Memory B cell (primary cell): ENCODE measurements around the gene HOXA3.

ENCODE experiments used
- ATAC-seq: fragments of 150-1000 bp; cut with Tn5 transposase; 2 replicates; pipeline ENCODE4 v1.10.0; 2021; ENCODE audit warnings: low read depth, mild to moderate bottlenecking, moderate library complexity
- DNase-seq, 2 donors: peaks; one replicate each; pipeline ENCODE4 v3.0.0; 2022; ENCODE audit warnings: low spot score in 2 of 2
- H3K27ac Mint-ChIP-seq: one replicate; pipeline ENCODE4 v1.8.0; 2022; ENCODE audit warnings: mild to moderate bottlenecking, moderate library complexity, mixed read lengths
- H3K27me3 Mint-ChIP-seq: one replicate; pipeline ENCODE4 v1.8.0; 2022; ENCODE audit warnings: mixed read lengths
- H3K36me3 Mint-ChIP-seq: one replicate; pipeline ENCODE4 v1.8.0; 2022; ENCODE audit warnings: mild to moderate bottlenecking, mixed read lengths
- H3K4me1 Mint-ChIP-seq: one replicate; pipeline ENCODE4 v1.8.0; 2022; ENCODE audit warnings: mixed read lengths
- H3K4me3 Mint-ChIP-seq: one replicate; pipeline ENCODE4 v1.8.0; 2022; ENCODE audit warnings: mild to moderate bottlenecking, moderate library complexity, mixed read lengths
- H3K9me3 Mint-ChIP-seq: one replicate; pipeline ENCODE4 v1.8.0; 2022; ENCODE audit warnings: mixed read lengths

The HOXA3 gene

DNA sequence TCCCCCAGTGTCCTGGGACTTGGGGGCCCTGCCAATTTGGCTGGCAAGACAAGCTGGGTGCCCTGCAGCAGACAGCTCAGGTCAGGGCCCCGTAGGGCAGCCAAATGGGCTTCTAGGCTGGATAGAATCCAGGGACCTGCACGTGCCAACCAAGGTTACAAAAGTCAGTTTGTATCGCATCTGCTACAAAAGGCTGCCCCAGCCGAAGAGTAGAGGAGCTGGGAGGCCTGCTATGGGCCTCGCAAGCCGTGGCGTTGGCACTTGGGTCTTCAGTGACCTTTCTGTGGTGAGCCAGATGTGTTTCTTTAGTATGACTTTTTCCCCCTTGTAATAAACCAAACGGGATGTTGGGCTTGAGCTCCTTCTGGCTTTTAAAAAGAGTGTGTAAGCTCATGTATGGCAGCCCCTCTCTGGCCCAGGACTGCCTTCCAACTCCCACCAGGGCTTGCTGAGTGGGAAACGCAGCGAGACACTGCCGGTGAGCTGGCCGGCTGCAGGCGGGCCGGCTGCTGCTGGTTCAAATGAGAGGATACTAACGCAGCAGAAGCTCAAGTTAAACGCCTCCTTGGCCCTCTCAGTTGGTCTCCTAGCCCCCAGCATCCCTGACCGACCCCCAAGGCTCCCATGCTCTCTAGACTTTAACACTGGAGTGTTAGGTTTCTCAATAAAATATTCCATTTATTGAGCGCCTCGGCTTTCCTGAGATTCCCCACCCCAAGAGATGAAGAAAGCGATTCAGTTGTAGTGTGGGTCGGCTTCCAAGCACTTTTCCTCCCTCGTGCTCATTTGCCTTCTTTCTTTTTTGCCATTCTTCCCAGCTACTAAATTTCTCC, 24.8 kb upstream of the HOXA3 start:
- ATAC-seq: no peak
- no peak overlapping the region for H3K27ac Mint-ChIP-seq

DNA sequence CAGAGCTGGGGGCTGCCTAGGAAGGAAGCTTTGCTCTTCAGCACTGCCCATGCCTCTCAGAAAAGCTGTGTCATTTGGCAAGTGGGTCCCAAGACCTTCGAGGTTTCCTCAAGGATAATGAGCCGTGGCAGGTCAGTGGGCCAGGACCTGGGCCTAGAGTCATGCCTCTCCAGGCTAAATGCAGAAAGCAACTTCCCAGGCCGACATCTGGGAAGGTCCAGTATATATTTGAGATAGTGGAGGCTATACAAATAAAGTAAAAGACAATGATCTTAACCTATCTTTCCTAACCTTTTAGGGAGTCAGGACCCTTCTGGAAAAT, 24.1 kb upstream of the HOXA3 start:
- Mint-ChIP-seq H3K4me1 (peaks cover 7% of the 10 kb centered on the region), H3K27ac (no peak overlapping the region), H3K36me3 (no peaks in the 10 kb centered on the region), H3K4me3 (no peak overlapping the region), H3K9me3 (no peaks in the 10 kb centered on the region), H3K27me3 (peaks cover 30% of the 10 kb centered on the region)
- ATAC-seq (no peak), DNase-seq (no peak)

More for the DNA sequence above, 24.8 kb upstream of the HOXA3 start:
- no peaks in the 10 kb centered on the region for H3K9me3 Mint-ChIP-seq
- H3K27me3 Mint-ChIP-seq: peaks cover 25% of the 10 kb centered on the region
- no peak overlapping the region for H3K4me3 Mint-ChIP-seq
- peaks cover 5% of the 10 kb centered on the region for H3K4me1 Mint-ChIP-seq
- DNase-seq: no peak
- no peaks in the 10 kb centered on the region for H3K36me3 Mint-ChIP-seq

DNA sequence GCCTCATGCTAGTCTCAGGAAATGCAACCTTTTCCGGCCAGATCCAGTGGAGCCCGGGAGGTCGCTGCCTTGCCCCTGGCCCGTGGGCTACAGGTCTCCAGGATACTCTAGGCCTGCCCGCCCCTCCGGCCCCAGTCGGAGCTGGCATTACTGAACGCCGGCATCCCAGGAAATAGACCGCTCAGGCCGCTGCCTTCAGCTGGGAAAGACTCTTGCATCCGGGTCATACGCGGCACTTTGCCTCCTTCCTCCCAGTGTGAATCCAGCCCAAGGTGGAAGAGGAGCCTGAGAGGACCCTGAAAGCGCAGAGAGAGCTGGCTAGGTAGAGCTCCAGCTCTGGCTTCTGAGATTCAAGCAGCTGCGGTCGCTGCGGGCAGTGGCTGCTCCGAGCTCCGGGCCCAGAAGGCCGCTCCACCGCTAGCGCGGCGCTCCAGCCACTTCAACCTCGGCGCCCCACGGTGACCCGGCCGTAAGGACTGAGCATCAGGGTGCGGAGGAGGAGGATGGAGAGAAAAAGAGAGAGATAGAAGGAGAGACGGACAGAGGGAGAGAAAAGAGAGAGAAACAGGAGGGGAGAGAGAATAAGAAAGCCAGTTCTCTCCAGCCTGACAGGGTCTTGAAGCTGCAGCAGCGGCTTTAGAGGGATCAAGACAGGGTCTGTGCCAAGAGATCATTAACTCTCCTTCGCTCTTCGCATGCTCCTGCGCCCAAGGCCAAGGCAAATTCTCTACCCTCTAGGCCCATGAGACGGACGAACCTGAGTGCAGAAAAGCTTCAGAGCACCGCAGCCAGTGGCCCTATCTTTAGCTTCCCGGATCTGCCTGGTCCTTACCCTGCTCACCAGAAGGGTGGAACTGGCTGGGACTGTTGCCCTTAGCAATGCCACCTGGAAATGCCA, 23.5 kb upstream of the HOXA3 start:
- H3K27ac Mint-ChIP-seq: no peak overlapping the region
- H3K27me3 Mint-ChIP-seq: peaks cover 31% of the 10 kb centered on the region
- H3K4me1 Mint-ChIP-seq: peaks cover 8% of the 10 kb centered on the region
- no peak overlapping the region for H3K4me3 Mint-ChIP-seq
- H3K9me3 Mint-ChIP-seq: no peaks in the 10 kb centered on the region
- no peak for DNase-seq
- H3K36me3 Mint-ChIP-seq: no peaks in the 10 kb centered on the region
- no peak for ATAC-seq

DNA sequence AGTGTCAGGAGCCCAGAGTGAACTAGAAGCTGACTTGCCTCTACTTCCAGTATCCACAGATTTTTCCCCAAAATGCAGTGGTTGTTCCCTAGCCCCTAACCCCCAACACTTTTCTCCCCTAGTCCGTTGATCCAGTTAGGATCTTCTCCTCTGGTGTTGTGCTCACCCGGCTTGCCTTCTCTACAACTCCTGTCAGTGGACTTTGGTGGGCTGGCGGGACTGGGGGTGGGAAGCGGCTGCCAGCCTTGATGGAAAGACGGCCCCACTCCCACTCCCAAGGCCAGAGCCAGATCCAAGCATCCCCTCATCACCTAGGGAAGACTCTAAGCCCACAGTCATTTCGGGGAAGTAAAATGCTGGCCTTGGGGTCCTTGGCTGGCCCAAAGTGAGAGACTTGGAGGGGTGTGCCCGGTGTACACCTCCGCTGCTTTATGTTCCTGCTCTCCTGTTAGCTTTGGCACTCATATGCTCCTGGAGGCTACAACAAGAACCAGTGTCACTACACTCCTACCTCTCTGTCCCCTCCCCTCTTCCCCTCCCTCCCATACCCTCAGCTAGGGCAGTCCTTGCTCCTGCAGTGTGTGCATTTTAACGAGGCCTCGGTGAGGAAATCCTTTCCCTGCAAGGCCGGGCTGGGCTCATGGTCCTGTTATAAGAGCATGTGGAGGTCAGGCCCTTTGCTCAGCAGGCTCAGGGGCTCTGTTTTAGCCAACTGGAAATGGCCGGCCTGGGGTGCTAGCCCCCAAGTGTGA, 22.7 kb upstream of the HOXA3 start:
- no peaks in the 10 kb centered on the region for H3K9me3 Mint-ChIP-seq
- peaks cover 5% of the 10 kb centered on the region for H3K4me1 Mint-ChIP-seq
- H3K27me3 Mint-ChIP-seq: peaks cover 28% of the 10 kb centered on the region
- H3K36me3 Mint-ChIP-seq: no peaks in the 10 kb centered on the region
- ATAC-seq (no peak), DNase-seq (no peak)
- no peak overlapping the region for H3K4me3 Mint-ChIP-seq
- no peak overlapping the region for H3K27ac Mint-ChIP-seq

DNA sequence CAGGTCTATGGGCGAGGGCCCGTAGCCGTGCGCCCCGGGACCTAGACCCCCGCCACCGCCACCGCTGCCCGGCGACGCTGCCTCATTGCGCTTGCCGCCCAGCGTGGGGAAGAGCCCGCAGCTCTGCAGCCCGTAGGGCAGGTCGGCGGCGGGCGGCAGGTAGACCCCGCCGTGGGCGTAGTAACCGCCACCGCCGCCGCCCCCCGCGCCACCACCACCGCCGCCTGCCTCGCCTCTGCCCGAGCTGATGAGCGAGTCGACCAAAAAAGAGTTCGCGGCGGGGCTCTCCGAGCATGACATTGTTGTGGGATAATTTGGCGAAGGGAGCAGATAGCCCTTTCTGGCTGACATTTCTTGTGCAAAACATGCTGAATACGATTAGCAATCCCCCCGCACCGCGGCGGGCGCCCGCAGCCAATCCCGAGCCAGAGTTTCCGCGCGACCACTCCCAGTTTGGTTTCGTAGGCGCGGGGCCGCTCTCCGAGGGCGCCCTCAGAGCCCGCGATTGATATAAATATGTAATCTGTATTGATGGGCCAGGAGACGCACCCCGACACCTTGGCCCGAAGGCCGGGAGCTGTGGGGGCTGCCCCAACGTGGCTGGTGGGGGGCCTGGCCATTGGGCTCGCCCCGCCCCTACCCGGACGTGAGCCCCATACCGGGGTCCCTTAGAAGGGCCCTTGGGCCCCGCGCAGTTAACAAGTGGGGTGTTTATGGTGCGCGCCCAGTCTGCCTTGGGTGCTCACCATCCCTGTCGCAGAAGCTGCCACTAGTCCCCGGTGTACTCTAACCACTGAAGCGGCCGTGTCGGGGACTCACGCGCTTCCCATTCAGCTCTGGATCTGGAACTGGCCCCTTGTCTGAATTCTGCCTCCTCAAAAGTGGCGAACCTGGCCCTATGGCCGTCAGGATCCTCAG, 21.8 kb upstream of the HOXA3 start, which contains the start of gene HOXA10:
Gene HOXA10 (minus strand): TSS at position 365 of the 918 bp plus-strand sequence. CDS start 14 bp downstream, at position 351.
- no peak within 1 kb of the TSS for H3K27ac Mint-ChIP-seq
- DNase-seq (no peak), ATAC-seq (no peak)
- H3K4me1 Mint-ChIP-seq: peaks cover 3% of the 10 kb centered on the region
- peaks cover 23% of the 10 kb centered on the region for H3K27me3 Mint-ChIP-seq
- H3K36me3 Mint-ChIP-seq: no peaks in the 10 kb centered on the region
- H3K4me3 Mint-ChIP-seq: peak within 1 kb of the TSS; percentile 46
- H3K9me3 Mint-ChIP-seq: no peaks in the 10 kb centered on the region

DNA sequence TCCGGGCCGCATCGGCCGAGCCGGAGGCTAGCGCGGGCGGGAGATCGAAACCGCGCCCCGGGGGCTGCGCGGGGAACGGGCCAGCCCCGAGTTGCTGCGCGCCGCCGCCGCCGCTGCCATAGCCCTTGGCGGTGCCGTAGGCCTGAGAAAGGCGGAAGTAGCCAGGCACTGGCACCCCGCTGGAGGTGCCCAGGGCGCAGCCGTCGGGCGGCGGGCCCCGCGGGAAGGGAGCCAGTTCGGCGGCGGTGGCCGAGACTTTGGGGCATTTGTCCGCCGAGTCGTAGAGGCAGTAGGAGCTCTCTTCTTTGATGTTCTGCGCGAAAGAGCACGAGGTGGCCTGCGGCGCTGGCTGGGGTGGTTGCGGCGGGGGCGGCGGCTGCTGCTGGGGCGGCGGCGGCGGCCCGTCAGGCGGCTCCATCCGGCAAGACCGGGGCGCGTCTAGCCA, 21.1 kb upstream of the HOXA3 start:
- Mint-ChIP-seq H3K27ac (no peak overlapping the region), H3K36me3 (no peaks in the 10 kb centered on the region), H3K9me3 (no peaks in the 10 kb centered on the region), H3K4me3 (no peak overlapping the region), H3K27me3 (peaks cover 26% of the 10 kb centered on the region), H3K4me1 (peaks cover 6% of the 10 kb centered on the region)
- ATAC-seq (peak; percentile 67), DNase-seq (peak in 1 of 2 donors; percentile 57)

DNA sequence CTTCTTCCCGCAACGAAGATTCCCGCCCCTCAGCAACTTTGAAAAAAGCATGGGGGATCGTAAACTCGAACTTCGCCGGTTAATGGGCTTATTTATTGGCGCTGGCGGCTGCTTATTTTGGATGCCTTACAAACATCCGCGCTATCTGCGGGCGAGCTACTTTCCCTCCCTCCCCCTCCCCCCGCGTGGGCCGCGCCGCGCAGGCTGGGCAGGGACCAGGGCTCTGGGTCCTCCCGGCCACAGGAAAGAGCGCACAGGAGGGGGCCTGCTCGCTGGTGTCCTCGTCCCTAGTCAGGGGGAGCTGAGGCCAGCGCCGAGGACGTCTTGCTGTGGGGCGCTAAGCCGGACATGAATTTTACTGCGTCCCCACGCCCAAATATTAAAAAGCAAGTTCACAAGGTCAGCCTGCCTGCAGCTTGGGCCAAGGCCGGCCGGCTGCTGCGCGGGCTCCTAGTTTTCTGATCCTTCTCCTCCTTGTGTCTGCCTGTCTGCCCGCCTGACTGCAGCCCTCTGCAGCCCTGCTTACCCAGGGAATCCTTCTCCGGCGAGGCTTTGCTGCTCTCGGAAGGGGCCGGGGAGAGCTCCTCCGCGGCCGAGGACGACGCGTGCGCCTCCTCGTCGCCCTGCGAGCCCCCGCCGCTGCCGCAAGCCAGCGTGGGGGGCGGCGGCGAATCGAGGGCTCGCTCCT, 20.6 kb upstream of the HOXA3 start:
- H3K27ac Mint-ChIP-seq: peak overlapping the region; percentile 85
- DNase-seq (peak in 1 of 2 donors; percentile 47), ATAC-seq (no peak)
- no peaks in the 10 kb centered on the region for H3K9me3 Mint-ChIP-seq
- H3K27me3 Mint-ChIP-seq: peaks cover 26% of the 10 kb centered on the region
- no peaks in the 10 kb centered on the region for H3K36me3 Mint-ChIP-seq
- H3K4me1 Mint-ChIP-seq: peaks cover 6% of the 10 kb centered on the region
- peak overlapping the region; percentile 46 for H3K4me3 Mint-ChIP-seq

DNA sequence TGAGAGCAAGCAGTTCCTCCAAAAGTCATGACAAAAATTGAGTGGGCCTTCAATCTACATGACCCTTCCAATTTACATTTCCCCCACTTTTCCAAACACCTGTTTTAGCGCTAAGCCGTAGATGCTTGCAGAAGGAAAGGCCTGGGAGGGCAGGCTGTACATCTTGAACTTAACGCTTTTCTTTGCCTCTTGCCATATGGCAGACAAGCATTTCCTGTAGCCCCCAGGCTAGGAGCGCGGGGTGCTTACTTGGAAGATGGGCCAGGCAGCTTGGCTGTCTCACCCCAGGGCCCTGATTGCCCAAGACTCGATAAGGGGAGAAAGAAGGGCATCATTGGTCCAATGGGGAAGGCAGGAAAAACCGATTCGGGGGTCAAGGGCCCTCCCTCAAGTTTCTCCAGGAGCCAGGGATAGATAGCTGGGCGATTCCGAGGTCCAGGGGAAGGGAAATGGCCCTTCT, 20.0 kb upstream of the HOXA3 start:
- Mint-ChIP-seq H3K4me3 (peak overlapping the region; percentile 70), H3K36me3 (no peaks in the 10 kb centered on the region), H3K27ac (peak overlapping the region; percentile 85), H3K9me3 (no peaks in the 10 kb centered on the region), H3K4me1 (peaks cover 6% of the 10 kb centered on the region), H3K27me3 (peaks cover 22% of the 10 kb centered on the region)
- DNase-seq (no peak), ATAC-seq (no peak)

DNA sequence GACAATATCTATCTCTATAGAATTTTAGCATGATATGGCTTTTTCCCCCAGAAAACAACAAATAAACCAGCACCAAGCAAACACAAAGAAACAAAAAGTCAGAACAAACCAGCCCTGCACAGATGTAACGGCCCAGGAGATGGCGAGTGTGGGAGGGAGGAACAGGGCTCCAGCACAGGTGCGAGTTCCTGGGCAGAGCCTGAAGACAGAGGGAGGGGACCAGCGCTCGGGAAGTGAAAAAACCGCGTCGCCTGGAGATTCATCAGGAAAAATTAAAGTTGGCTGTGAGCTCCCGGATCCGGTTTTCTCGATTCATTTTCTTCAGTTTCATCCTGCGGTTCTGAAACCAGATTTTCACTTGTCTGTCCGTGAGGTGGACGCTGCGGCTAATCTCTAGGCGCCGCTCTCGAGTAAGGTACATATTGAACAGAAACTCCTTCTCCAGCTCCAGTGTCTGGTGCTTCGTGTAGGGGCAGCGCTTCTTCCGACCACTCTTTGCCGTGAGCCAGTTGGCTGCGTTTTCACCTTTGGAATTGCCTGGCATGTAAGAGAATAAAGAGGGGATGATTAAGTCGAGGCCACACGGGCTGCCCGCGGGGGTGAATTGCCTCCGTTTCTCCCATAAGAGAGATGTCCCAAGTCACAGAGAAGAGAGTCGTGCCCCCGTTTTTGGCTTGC, 19.4 kb upstream of the HOXA3 start:
- ATAC-seq: no peak
- H3K27me3 Mint-ChIP-seq: peaks cover 26% of the 10 kb centered on the region
- peaks cover 6% of the 10 kb centered on the region for H3K4me1 Mint-ChIP-seq
- H3K9me3 Mint-ChIP-seq: peaks cover 2% of the 10 kb centered on the region
- no peaks in the 10 kb centered on the region for H3K36me3 Mint-ChIP-seq
- no peak for DNase-seq
- peak overlapping the region; percentile 85 for H3K27ac Mint-ChIP-seq
- H3K4me3 Mint-ChIP-seq: no peak overlapping the region

DNA sequence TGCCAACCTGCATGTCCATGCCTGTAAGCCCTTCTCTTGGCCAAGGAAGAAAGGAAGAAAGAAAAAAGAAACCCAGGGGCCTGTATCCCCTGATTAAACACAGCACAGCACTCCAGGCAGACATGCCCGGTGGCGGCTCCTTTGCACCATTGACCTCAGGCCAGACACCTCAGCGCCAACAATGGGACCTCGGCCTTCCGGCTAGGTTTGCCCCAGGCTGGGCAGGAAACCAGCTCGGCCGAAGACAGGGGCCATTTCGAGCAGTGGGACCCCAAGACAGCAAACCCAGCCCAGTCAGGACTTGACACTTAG, 18.9 kb upstream of the HOXA3 start:
- DNase-seq (peak in 1 of 2 donors; percentile 14), ATAC-seq (no peak)
- Mint-ChIP-seq H3K9me3 (peaks cover 2% of the 10 kb centered on the region), H3K27ac (peak overlapping the region; percentile 85), H3K4me1 (peaks cover 6% of the 10 kb centered on the region), H3K27me3 (peaks cover 26% of the 10 kb centered on the region), H3K4me3 (no peak overlapping the region), H3K36me3 (no peaks in the 10 kb centered on the region)

DNA sequence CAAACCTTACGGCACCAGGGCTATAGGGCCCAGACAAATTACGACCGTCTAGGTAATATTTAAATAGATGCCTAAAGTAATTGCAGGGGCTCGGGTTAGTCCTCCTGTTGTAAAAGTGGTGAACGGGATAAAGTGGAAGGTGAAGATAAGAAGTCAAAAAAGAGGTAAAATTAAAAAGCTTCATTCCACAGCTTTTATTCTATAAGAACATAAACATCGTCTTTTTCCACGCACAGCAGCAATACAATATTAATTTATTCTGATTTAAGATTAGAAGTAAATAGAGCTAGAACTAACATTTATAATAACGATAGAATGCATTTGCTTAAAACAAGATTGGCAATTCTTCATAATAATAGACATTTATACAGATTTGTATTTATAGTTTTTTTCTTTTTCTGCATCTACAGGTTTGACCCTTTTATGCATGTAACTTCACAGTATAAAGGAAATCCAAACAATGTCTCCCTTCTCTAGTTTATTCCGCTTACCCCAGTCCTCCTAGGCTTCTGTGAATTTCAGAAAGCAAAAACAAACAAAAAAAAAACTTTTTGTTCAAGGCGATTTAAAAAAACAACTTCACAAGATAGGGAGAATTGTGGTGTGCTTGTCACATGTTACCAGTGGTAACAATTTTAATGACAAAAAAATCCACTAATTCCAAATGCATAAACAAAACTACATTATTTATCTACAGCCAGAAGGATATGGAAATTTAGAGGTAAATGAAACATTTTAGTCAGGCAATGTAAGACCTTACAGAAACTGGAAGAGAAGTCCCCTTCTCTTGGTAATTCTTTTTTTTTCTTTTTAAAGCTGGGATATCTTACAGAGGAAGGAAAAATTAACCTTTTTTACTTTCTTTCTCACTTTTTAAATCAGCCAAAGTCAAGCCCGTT, 18.3 kb upstream of the HOXA3 start:
- peak overlapping the region; percentile 85 for H3K27ac Mint-ChIP-seq
- ATAC-seq: no peak
- no peak for DNase-seq
- H3K4me3 Mint-ChIP-seq: no peak overlapping the region
- peaks cover 6% of the 10 kb centered on the region for H3K4me1 Mint-ChIP-seq
- peaks cover 23% of the 10 kb centered on the region for H3K27me3 Mint-ChIP-seq
- H3K36me3 Mint-ChIP-seq: no peaks in the 10 kb centered on the region
- H3K9me3 Mint-ChIP-seq: peaks cover 2% of the 10 kb centered on the region
